Activated CD8-positive, alpha-beta memory T cell treated with anti-CD3 and anti-CD28 coated beads, Interleukin-2, amount 10 ng/mL, durations not matched to agents 7 days and 5 days (primary cell): ENCODE measurements around the gene DLD. TPM values are rescaled to one million over a fixed set of nuclear protein-coding genes. Genes with fewer than 3 reads are reported as not detected.
"Not testable (repeated sequence)": the region's sequence is repeated elsewhere in the genome, so short reads cannot be mapped to it uniquely, and the experiment has no call there.

ENCODE experiments used
- ATAC-seq: fragments of 150-1000 bp; cut with Tn5 transposase; one replicate; pipeline ENCODE4 v1.10.0; 2021; ENCODE audit warnings: moderate library complexity
- CTCF ChIA-PET: fragments of 350-600 bp; sonication (Branson Sonifier 250); formaldehyde crosslinking; loops from one replicate; lab custom pipeline; 2021; ENCODE audit warnings: antibody characterized with exemption; lab: Charles Lee
- DNase-seq: peaks from one replicate; pipeline ENCODE4 v3.0.0-alpha.2; 2020
- H3K27ac Mint-ChIP-seq: one replicate; pipeline ENCODE4 v1.8.0; 2021; ENCODE audit warnings: mild to moderate bottlenecking, mixed read lengths
- H3K27me3 Mint-ChIP-seq: one replicate; pipeline ENCODE4 v1.8.0; 2021; ENCODE audit warnings: mixed read lengths
- H3K36me3 Mint-ChIP-seq: one replicate; pipeline ENCODE4 v1.8.0; 2021; ENCODE audit warnings: mild to moderate bottlenecking, mixed read lengths
- H3K4me1 Mint-ChIP-seq: one replicate; pipeline ENCODE4 v1.8.0; 2021; ENCODE audit warnings: mixed read lengths
- H3K4me3 Mint-ChIP-seq: one replicate; pipeline ENCODE4 v1.8.0; 2021; ENCODE audit warnings: mild to moderate bottlenecking, moderate library complexity, mixed read lengths
- H3K9me3 Mint-ChIP-seq: one replicate; pipeline ENCODE4 v1.8.0; 2022; ENCODE audit warnings: low read depth, mixed read lengths
- total RNA-seq, 2 experiments: library from RNA; stranded (reverse); gene quantifications; one replicate each; pipeline ENCODE4 v1.2.3, GENCODE V29; 2021

Gene DLD
- total RNA-seq, 2 experiments from 2014 or later, result 64.1 to 78.2 TPM

DNA sequence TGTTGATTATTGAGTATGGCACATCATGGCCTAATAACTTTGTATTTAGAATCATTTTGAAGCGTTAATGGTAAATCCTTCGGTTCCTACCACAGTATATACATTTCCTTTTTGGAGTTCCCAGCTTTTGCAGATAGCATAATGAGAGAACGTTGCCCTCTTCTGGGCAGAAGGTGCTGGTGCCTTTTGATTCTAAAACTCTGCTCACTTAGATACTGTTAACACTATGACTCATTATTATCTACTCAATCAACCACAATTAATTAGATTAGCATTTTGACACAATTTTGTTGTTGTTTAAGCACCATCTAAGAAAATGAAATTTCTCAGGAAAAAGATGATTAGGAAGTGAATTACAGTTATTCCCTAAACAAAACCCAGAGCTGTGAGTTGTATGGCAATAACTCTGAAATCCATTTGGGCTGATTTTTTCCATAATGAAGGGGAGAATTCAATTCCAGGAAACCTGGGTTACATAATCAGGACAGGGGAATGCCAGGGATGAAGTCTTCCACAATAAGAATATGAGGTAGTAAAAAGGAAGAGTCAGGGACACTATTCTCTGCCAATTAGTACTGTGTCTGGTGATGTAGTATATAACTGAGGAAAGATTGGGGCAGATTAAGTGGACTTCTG, 11.5 kb upstream of the DLD start:
- Mint-ChIP-seq H3K36me3 (no peaks in the 10 kb centered on the region), H3K9me3 (no peaks in the 10 kb centered on the region), H3K27ac (no peak overlapping the region), H3K4me3 (no peak overlapping the region), H3K27me3 (peaks cover 6% of the 10 kb centered on the region), H3K4me1 (peaks cover 22% of the 10 kb centered on the region)
- CTCF ChIA-PET, result interaction anchor here (0.7 to 13.3 kb wide), 11 partner anchors 9 to 732 kb away, joined by 3 to 199 read pairs (median 4); partner anchors contain the start of genes CBLL1 and DLD
- ATAC-seq, result peak; percentile 79
- DNase-seq, result peak; percentile 55

DNA sequence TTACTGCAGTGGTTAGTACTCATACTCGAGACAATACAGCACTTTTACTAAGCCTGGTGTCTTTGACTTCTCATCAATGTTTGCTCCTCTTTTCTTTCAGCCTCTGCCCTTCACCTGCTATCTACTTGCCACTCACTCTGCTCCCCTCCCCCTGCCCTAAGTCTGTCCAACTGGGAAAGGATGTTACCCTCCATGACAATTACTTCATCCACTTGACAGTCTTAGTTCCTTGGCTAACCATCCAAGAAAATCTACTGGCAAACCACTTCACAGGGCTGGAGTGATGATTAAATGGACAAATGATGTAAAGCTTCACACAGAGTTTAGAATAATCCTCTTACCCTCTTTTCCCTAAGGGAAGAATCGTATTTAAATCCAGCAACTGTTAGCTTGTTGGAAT, 8.2 kb upstream of the DLD start:
- DNase-seq (no peak), ATAC-seq (no peak)
- no peak overlapping the region for H3K4me3 Mint-ChIP-seq
- H3K4me1 Mint-ChIP-seq, result peaks cover 8% of the 10 kb centered on the region
- H3K27me3 Mint-ChIP-seq, result peaks cover 17% of the 10 kb centered on the region
- no peak overlapping the region for H3K27ac Mint-ChIP-seq
- H3K36me3 Mint-ChIP-seq, result no peaks in the 10 kb centered on the region
- H3K9me3 Mint-ChIP-seq, result no peaks in the 10 kb centered on the region
- CTCF ChIA-PET, result interaction anchor here (4.4 to 13.3 kb wide), 2 partner anchors 7 to 140 kb away, joined by 30 to 199 read pairs; partner anchors contain the start of genes CBLL1 and DLD

- no peaks in the 10 kb centered on the region for H3K36me3 Mint-ChIP-seq
- no peak overlapping the region for H3K27ac Mint-ChIP-seq
- H3K4me1 Mint-ChIP-seq, result peaks cover 2% of the 10 kb centered on the region
- no peak for ATAC-seq
- peaks cover 15% of the 10 kb centered on the region for H3K27me3 Mint-ChIP-seq
- no peaks in the 10 kb centered on the region for H3K9me3 Mint-ChIP-seq
- no peak for DNase-seq
- H3K4me3 Mint-ChIP-seq, result no peak overlapping the region
- CTCF ChIA-PET, result interaction anchor here (2.1 kb wide), 1 partner anchor 9 kb away, joined by 13 read pairs; no protein-coding TSS in a partner anchor
Measured at GRCh38 chr7:107884066-107884818, 6.7 kb upstream of the DLD start.

GRCh38 chr7:107887827-107888226, 3.2 kb upstream of the DLD start:
- peaks cover 14% of the 10 kb centered on the region for H3K4me1 Mint-ChIP-seq
- H3K9me3 Mint-ChIP-seq, DNase-seq, ATAC-seq, H3K36me3 Mint-ChIP-seq, H3K4me3 Mint-ChIP-seq, H3K27ac Mint-ChIP-seq: not testable (repeated sequence)
- CTCF ChIA-PET, result interaction anchor here (3.6 to 4.3 kb wide), 2 partner anchors 7 to 12 kb away, joined by 30 read pairs; no protein-coding TSS in a partner anchor
- H3K27me3 Mint-ChIP-seq, result peaks cover 15% of the 10 kb centered on the region

GRCh38 chr7:107889992-107890391, 991 bp upstream of the DLD start:
- DNase-seq (no peak), ATAC-seq (no peak)
- peak overlapping the region; percentile 97 for H3K27ac Mint-ChIP-seq
- H3K4me1 Mint-ChIP-seq, result peaks cover 35% of the 10 kb centered on the region
- H3K27me3 Mint-ChIP-seq, result peaks cover 11% of the 10 kb centered on the region
- peaks cover 16% of the 10 kb centered on the region for H3K36me3 Mint-ChIP-seq
- CTCF ChIA-PET, result interaction anchor here (1.0 to 4.3 kb wide), 5 partner anchors 9 to 229 kb away, joined by 3 to 30 read pairs (median 14); partner anchors contain the start of genes CBLL1 and SLC26A4
- H3K9me3 Mint-ChIP-seq, result no peaks in the 10 kb centered on the region
- no peak overlapping the region for H3K4me3 Mint-ChIP-seq

- no peaks in the 10 kb centered on the region for H3K9me3 Mint-ChIP-seq
- peaks cover 37% of the 10 kb centered on the region for H3K4me1 Mint-ChIP-seq
- ATAC-seq (peak; percentile 7), DNase-seq (no peak)
- peak overlapping the region; percentile 95 for H3K4me3 Mint-ChIP-seq
- H3K27ac Mint-ChIP-seq, result peak overlapping the region; percentile 97
- CTCF ChIA-PET, result interaction anchor here (1.0 to 4.3 kb wide), 5 partner anchors 10 to 229 kb away, joined by 3 to 30 read pairs (median 14); partner anchors contain the start of genes CBLL1 and SLC26A4
- H3K36me3 Mint-ChIP-seq, result peaks cover 21% of the 10 kb centered on the region
- peaks cover 8% of the 10 kb centered on the region for H3K27me3 Mint-ChIP-seq
Measured at GRCh38 chr7:107890493-107890961, 456 bp upstream of the DLD start.

GRCh38 chr7:107891636-107892366, 818 bp downstream of the DLD start:
- DNase-seq (no peak), ATAC-seq (peak; percentile 1)

GRCh38 chr7:107892367-107892741, 1.4 kb downstream of the DLD start:
- not testable (repeated sequence) for H3K9me3 Mint-ChIP-seq, ATAC-seq, H3K27me3 Mint-ChIP-seq, DNase-seq
- Mint-ChIP-seq H3K4me1 (peaks cover 49% of the 10 kb centered on the region), H3K4me3 (peak overlapping the region; percentile 95), H3K36me3 (peaks cover 33% of the 10 kb centered on the region), H3K27ac (peak overlapping the region; percentile 97)
- CTCF ChIA-PET, result interaction anchor here (1.2 to 2.3 kb wide), 2 partner anchors 18 to 149 kb away, joined by 5 to 6 read pairs; partner anchors contain the start of gene CBLL1

More at GRCh38 chr7:107891636-107892366, 818 bp downstream of the DLD start:
- H3K27me3 Mint-ChIP-seq, result no peaks in the 10 kb centered on the region
- peak overlapping the region; percentile 95 for H3K4me3 Mint-ChIP-seq
- H3K27ac Mint-ChIP-seq, result peak overlapping the region; percentile 97
- H3K4me1 Mint-ChIP-seq, result peaks cover 46% of the 10 kb centered on the region
- CTCF ChIA-PET, result interaction anchor here (1.2 to 4.3 kb wide), 3 partner anchors 11 to 148 kb away, joined by 5 to 30 read pairs (median 6); partner anchors contain the start of gene CBLL1
- H3K9me3 Mint-ChIP-seq, result no peaks in the 10 kb centered on the region
- peaks cover 29% of the 10 kb centered on the region for H3K36me3 Mint-ChIP-seq

DNA sequence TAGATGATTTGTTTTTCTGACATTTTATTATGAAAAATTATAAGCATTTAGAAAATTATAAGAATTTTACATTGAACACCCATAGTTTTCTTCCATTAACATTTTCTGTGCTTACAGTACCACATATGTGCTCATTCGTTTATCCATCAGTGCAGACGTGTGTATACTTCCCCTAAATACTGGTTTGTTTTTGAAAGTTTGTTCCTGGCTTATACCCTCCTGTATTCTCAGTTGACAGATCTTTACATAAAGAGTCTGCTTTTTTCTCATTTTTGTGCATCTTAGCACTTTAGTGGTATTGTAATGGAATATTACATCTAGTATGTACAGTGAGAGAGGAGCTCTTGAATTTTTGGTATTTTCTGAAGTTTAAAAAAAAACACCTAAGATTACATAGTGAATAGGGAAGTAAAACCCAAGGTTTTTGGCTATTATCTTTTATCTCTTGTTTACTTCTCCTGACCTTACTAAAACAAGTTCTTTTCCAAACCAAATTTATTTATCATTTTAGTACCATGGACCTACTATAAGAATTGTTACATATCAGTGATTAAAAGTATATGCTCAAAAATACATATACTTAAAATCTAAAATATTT, 8.1 kb downstream of the DLD start:
- peaks cover 41% of the 10 kb centered on the region for H3K36me3 Mint-ChIP-seq
- H3K9me3 Mint-ChIP-seq, result no peaks in the 10 kb centered on the region
- H3K27ac Mint-ChIP-seq, result no peak overlapping the region
- no peaks in the 10 kb centered on the region for H3K27me3 Mint-ChIP-seq
- peaks cover 30% of the 10 kb centered on the region for H3K4me1 Mint-ChIP-seq
- no peak overlapping the region for H3K4me3 Mint-ChIP-seq
- DNase-seq (no peak), ATAC-seq (no peak)
- CTCF ChIA-PET, result no interaction called here

- Mint-ChIP-seq H3K4me3 (no peak overlapping the region), H3K4me1 (peaks cover 19% of the 10 kb centered on the region), H3K9me3 (no peaks in the 10 kb centered on the region), H3K27ac (no peak overlapping the region), H3K27me3 (no peaks in the 10 kb centered on the region), H3K36me3 (peaks cover 34% of the 10 kb centered on the region)
- ATAC-seq (no peak), DNase-seq (no peak)
- CTCF ChIA-PET, result no interaction called here
Measured at GRCh38 chr7:107900496-107901015, 9.6 kb downstream of the DLD start.

DNA sequence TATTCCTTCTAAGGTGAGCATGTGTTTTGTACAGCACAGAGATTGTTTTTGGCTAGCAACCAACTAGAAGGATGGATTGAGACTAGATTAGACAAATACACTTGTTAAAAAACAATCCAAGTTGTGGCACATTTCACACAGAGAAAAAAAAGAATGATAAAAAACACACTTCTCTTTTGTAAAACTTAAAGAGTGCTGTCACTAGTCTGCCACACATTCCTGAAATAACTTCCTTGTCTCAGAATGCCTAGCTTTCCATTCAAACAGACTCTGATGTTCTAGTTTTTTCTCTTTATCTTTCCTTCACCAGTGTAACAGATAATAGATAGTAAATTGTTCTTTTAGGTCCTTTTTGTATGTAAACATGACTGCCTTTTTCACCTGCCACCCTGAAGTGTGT, 11.4 kb downstream of the DLD start:
- H3K36me3 Mint-ChIP-seq, result peaks cover 37% of the 10 kb centered on the region
- H3K4me3 Mint-ChIP-seq, result no peak overlapping the region
- CTCF ChIA-PET, result no interaction called here
- ATAC-seq, result no peak
- H3K9me3 Mint-ChIP-seq, result no peaks in the 10 kb centered on the region
- H3K27me3 Mint-ChIP-seq, result no peaks in the 10 kb centered on the region
- no peak for DNase-seq
- H3K4me1 Mint-ChIP-seq, result peaks cover 7% of the 10 kb centered on the region
- H3K27ac Mint-ChIP-seq, result no peak overlapping the region

DNA sequence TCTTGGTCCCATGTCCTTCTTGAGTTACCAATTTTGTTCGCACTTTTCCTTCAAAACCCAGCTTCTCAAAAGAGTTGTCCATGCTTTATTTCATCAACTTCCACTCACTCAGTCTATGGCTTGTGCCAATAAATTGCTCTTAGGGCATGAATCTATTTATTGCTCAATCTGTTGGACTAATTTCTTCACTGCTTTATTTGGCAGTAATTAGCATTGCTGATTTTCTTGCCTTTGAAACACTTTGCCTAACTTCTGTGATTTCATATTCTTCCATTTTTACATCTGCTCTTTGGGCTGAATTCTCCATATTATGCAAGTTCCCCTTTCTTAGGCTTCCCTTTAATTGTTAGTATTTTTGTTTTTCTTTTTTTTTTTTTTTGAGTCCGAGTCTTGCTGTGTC, 16.8 kb downstream of the DLD start:
- ATAC-seq (no peak), DNase-seq (no peak)
- Mint-ChIP-seq H3K36me3 (peaks cover 68% of the 10 kb centered on the region), H3K4me1 (peaks cover 3% of the 10 kb centered on the region), H3K4me3 (no peak overlapping the region), H3K27ac (no peak overlapping the region), H3K9me3 (peaks cover 4% of the 10 kb centered on the region), H3K27me3 (no peaks in the 10 kb centered on the region)
- CTCF ChIA-PET, result no interaction called here
